WERI-Rb-1 (cell line): ENCODE measurements around the gene GOLT1A.

Experiments used
- DNase-seq: peaks from one replicate; pipeline ENCODE4 v3.0.0-alpha.2; 2020
- H3K27ac ChIP-seq: fragments of 250-450 bp; sonication (Bioruptor Pico); 2 replicates; pipeline ENCODE4 v1.5.1; 2020; ENCODE audit warnings: mild to moderate bottlenecking, moderate library complexity
- H3K27me3 ChIP-seq: fragments of 250-450 bp; sonication (Bioruptor Pico); 2 replicates; pipeline ENCODE4 v1.5.1; 2021; ENCODE audit warnings: mild to moderate bottlenecking, low read depth, moderate library complexity; ENCODE audit not compliant: insufficient read depth, severe bottlenecking
- H3K36me3 ChIP-seq: fragments of 250-450 bp; sonication (Bioruptor Pico); 2 replicates; pipeline ENCODE4 v1.5.1; 2020; ENCODE audit warnings: mild to moderate bottlenecking, moderate library complexity
- H3K4me3 ChIP-seq: 2 replicates; pipeline ENCODE4 v1.5.1; 2011; ENCODE audit warnings: low read depth, mild to moderate bottlenecking, control low read depth, low read length
- H3K9me3 ChIP-seq: fragments of 250-450 bp; sonication (Bioruptor Pico); 2 replicates; pipeline ENCODE4 v1.5.1; 2021; ENCODE audit warnings: mild to moderate bottlenecking, moderate library complexity; ENCODE audit not compliant: severe bottlenecking
- CTCF ChIP-seq: IDR thresholded peaks from 2 replicates; pipeline ENCODE4 v1.5.1; 2011; ENCODE audit warnings: low read depth, mild to moderate bottlenecking, control low read depth, inconsistent platforms, low read length

GOLT1A gene

DNA sequence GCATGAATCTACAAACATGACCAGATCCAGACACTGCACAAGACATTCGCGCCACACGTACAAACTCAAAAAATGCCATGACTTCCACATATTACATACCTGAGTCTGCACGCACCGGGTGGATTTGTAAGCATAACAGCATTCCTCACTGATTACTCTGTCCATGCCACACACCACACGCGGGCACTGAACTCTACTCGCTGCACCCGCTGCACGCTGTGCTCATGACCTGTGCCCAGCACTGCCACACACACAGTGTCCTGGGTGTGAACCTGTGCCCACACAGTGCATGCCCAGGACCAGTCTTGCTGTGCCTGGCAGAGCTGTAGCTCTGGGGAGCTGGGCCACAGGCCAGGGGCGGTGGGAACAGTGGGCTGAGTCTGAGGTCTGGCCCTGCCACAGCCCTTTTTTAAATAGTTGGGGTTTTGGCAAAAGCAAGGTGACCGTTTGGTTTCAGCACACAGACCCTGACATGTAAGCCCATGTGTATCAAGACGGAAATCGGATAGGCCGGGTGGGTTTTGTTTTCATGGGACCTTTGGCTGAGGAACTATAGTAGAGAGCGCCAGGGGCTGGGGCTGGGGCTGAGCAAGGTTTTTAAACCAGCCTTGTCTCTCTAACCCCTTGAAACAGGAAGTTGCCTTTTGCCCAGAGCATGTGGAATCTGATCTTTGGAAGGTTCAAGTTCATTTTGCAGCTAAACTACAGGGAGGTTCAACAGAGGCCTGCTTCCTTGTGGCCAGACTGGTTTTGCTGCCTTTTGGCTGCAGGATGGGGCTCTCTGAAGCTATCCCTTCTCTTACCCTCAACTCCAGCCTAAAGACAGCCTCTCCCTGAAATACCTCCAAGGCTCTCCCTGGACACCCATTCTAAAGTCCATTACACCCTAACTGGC, 12.3 kb upstream of the GOLT1A start:
- H3K36me3 ChIP-seq: no peaks in the 10 kb centered on the region
- no peaks in the 10 kb centered on the region for H3K27me3 ChIP-seq
- no peak for DNase-seq
- no peak overlapping the region for H3K4me3 ChIP-seq
- no peak for TF ChIP-seq CTCF
- H3K27ac ChIP-seq: no peak overlapping the region
- no peaks in the 10 kb centered on the region for H3K9me3 ChIP-seq

- Histone ChIP-seq H3K36me3 (no peaks in the 10 kb centered on the region), H3K27me3 (no peaks in the 10 kb centered on the region)
Observed at GRCh38 chr1:204224655-204225054, 10.9 kb upstream of the GOLT1A start.

GRCh38 chr1:204223129-204223860, 9.5 kb upstream of the GOLT1A start:
- no peaks in the 10 kb centered on the region for H3K36me3 ChIP-seq
- H3K27me3 ChIP-seq: no peaks in the 10 kb centered on the region
- H3K4me3 ChIP-seq: no peak overlapping the region
- H3K27ac ChIP-seq: no peak overlapping the region
- no peaks in the 10 kb centered on the region for H3K9me3 ChIP-seq
- no peak for TF ChIP-seq CTCF
- DNase-seq: no peak

More at GRCh38 chr1:204224655-204225054, 10.9 kb upstream of the GOLT1A start:
- no peak for DNase-seq
- H3K9me3 ChIP-seq: no peaks in the 10 kb centered on the region
- no peak overlapping the region for H3K4me3 ChIP-seq
- no peak for TF ChIP-seq CTCF
- H3K27ac ChIP-seq: no peak overlapping the region

GRCh38 chr1:204222764-204223055, 8.9 kb upstream of the GOLT1A start:
- Histone ChIP-seq H3K9me3 (no peaks in the 10 kb centered on the region), H3K27me3 (no peaks in the 10 kb centered on the region), H3K36me3 (no peaks in the 10 kb centered on the region), H3K4me3 (no peak overlapping the region), H3K27ac (no peak overlapping the region)
- no peak for DNase-seq
- no peak for TF ChIP-seq CTCF

GRCh38 chr1:204222006-204222763, 8.4 kb upstream of the GOLT1A start:
- no peak for TF ChIP-seq CTCF
- Histone ChIP-seq H3K36me3 (no peaks in the 10 kb centered on the region), H3K27ac (no peak overlapping the region), H3K9me3 (no peaks in the 10 kb centered on the region), H3K4me3 (no peak overlapping the region), H3K27me3 (no peaks in the 10 kb centered on the region)
- no peak for DNase-seq
